GM12873 (cell line): ENCODE results near the gene PRLR.

Source experiments
- CTCF ChIP-seq: IDR thresholded peaks from 2 replicates; pipeline ENCODE4 v1.5.1; 2012; ENCODE audit warnings: low read depth, mild to moderate bottlenecking, moderate library complexity, low read length, control low read depth; ENCODE audit not compliant: insufficient read depth; ENCODE audit errors: missing control alignments

Gene PRLR

GRCh38 chr5:35009019-35009418 is 221.3 kb downstream of the PRLR start:
- no peak for TF ChIP-seq CTCF

- no peak for TF ChIP-seq CTCF
These were observed 225.5 kb downstream of the PRLR start for GRCh38 chr5:35004771-35005170.

- no peak for TF ChIP-seq CTCF
These were observed 226.1 kb downstream of the PRLR start for GRCh38 chr5:35004200-35004599.

- TF ChIP-seq CTCF: peak; percentile 89
These were observed 227.0 kb downstream of the PRLR start for GRCh38 chr5:35003018-35003957.

GRCh38 chr5:35002459-35002858 is 227.8 kb downstream of the PRLR start:
- no peak for TF ChIP-seq CTCF

- TF ChIP-seq CTCF: no peak
These were observed 228.4 kb downstream of the PRLR start for GRCh38 chr5:35001842-35002241.
